ENCODE data around the gene TK1.

GRCh38 chr17:78224231-78225087 is 37.6 kb upstream of the TK1 start:
- no peak for TF ChIP-seq CTCF (IDR thresholded peaks at IDR 0.05)
- no peak for TF ChIP-seq POLR2A (IDR thresholded peaks at IDR 0.05)
